ENCODE results near the gene NECAB3. TPM values are rescaled to one million over a fixed set of nuclear protein-coding genes. Genes with fewer than 3 reads are reported as not detected.

Gene NECAB3
- total RNA-seq, 1 experiment from 2014 or later: 43.5 TPM

GRCh38 chr20:33686984-33687366 lies 12.7 kb upstream of the NECAB3 start:
- H3K9ac ChIP-seq (ENCODE audit: low read length): no peak overlapping the region

GRCh38 chr20:33686100-33686983 lies 12.1 kb upstream of the NECAB3 start, which contains the start of gene E2F1:
Gene E2F1 (minus strand): TSS chr20:33686385. CDS start chr20:33686264, 121 bp downstream.
- no peaks in the 10 kb centered on the region for H3K9me2 ChIP-seq (replicated peaks; ENCODE audit: low read length)
- peak within 1 kb of the TSS; percentile 82 for H3K4me3 ChIP-seq (ENCODE audit: low read length)
- no TSS peak for BruUV-seq (replicated peaks)
- DNase-seq: peak; percentile 95
- H3K79me2 ChIP-seq (ENCODE audit: low read length): peaks cover 37% of the 10 kb centered on the region
- H3K9me3 ChIP-seq (ENCODE audit: low read length): no peaks in the 10 kb centered on the region
- peak within 1 kb of the TSS; percentile 95 for H2AFZ ChIP-seq (ENCODE audit: low read length)
- H3F3A ChIP-seq (ENCODE audit: low read length, unreplicated experiment): no peaks in the 10 kb centered on the region
- ChIA-PET POLR2A (ENCODE audit: unreplicated experiment) (interaction anchor here (0.6 kb wide), 1 partner anchor 8 kb away, joined by 16 read pairs; no protein-coding TSS in a partner anchor), CTCF (no interaction called here)
- intact Hi-C loops (cut with micrococcal nuclease): loop anchor here (10.0 kb wide), 1 partner anchor 98 kb away; no protein-coding TSS in a partner anchor
- H3K27me3 ChIP-seq (ENCODE audit: low read length): no peaks in the 10 kb centered on the region
- TF ChIP-seq CTCF (conservative IDR thresholded peaks at IDR 0.05; ENCODE audit: low read depth, low read length): no peak
- no peak for TF ChIP-seq EZH2phosphoT487 (IDR thresholded peaks at IDR 0.05; ENCODE audit: borderline replicate concordance, low read length)
- no peak for TF ChIP-seq EZH2 (IDR thresholded peaks at IDR 0.05; ENCODE audit: low read length, unreplicated experiment)
- H3K36me3 ChIP-seq (ENCODE audit: low read depth, low read length): no peaks in the 10 kb centered on the region
- peak within 1 kb of the TSS; percentile 95 for H3K4me2 ChIP-seq (ENCODE audit: low read length)
- peak; percentile 97 for ATAC-seq
- H3K4me1 ChIP-seq (ENCODE audit: insufficient read depth, low read length): peaks cover 18% of the 10 kb centered on the region
- peak within 1 kb of the TSS; percentile 80 for H3K9ac ChIP-seq (ENCODE audit: low read length)
- H3K27ac ChIP-seq (ENCODE audit: low read length): no peak within 1 kb of the TSS
- H4K20me1 ChIP-seq (ENCODE audit: low read length): peaks cover 22% of the 10 kb centered on the region

More at GRCh38 chr20:33686984-33687366, 12.7 kb upstream of the NECAB3 start:
- Histone ChIP-seq H3K9me2 (replicated peaks; ENCODE audit: low read length) (no peaks in the 10 kb centered on the region), H3K27ac (ENCODE audit: low read length) (no peak overlapping the region), H3F3A (ENCODE audit: low read length, unreplicated experiment) (no peaks in the 10 kb centered on the region), H3K4me1 (ENCODE audit: insufficient read depth, low read length) (peaks cover 18% of the 10 kb centered on the region), H2AFZ (ENCODE audit: low read length) (peak overlapping the region; percentile 95), H3K4me3 (ENCODE audit: low read length) (peak overlapping the region; percentile 51; the same call in 1 of the 2 replicates), H3K27me3 (ENCODE audit: low read length) (no peaks in the 10 kb centered on the region), H3K79me2 (ENCODE audit: low read length) (peaks cover 33% of the 10 kb centered on the region), H3K36me3 (ENCODE audit: low read depth, low read length) (no peaks in the 10 kb centered on the region), H3K9me3 (ENCODE audit: low read length) (no peaks in the 10 kb centered on the region), H4K20me1 (ENCODE audit: low read length) (peaks cover 21% of the 10 kb centered on the region), H3K4me2 (ENCODE audit: low read length) (peak overlapping the region; percentile 79)
- TF ChIP-seq CTCF (conservative IDR thresholded peaks at IDR 0.05; ENCODE audit: low read depth, low read length): no peak
- no peak for TF ChIP-seq EZH2 (IDR thresholded peaks at IDR 0.05; ENCODE audit: low read length, unreplicated experiment)
- no peak for TF ChIP-seq EZH2phosphoT487 (IDR thresholded peaks at IDR 0.05; ENCODE audit: borderline replicate concordance, low read length)
- CTCF ChIA-PET: no interaction called here
- intact Hi-C loops (cut with micrococcal nuclease): loop anchor here (10.0 kb wide), 1 partner anchor 98 kb away; no protein-coding TSS in a partner anchor
- POLR2A ChIA-PET (ENCODE audit: unreplicated experiment): interaction anchor here (0.6 kb wide), 1 partner anchor 8 kb away, joined by 16 read pairs; no protein-coding TSS in a partner anchor
- no peak for DNase-seq
- no TSS peak for BruUV-seq (replicated peaks)
- ATAC-seq: no peak
